OCI-LY3 (cell line): ENCODE measurements around the gene LIPE.

Experiments
- H2AFZ ChIP-seq: fragments of 200-600, 300-600 bp; shearing (Covaris generic); 2 replicates; pipeline ENCODE4 v1.6.0; 2014; ENCODE audit warnings: antibody characterized with exemption, low read depth, low read length
- H3K27ac ChIP-seq: fragments of 200-600, 300-600 bp; sonication (generic); 2 replicates; pipeline ENCODE4 v1.5.1; 2014; ENCODE audit warnings: mild to moderate bottlenecking, low read length, moderate library complexity, mixed read lengths
- H3K27me3 ChIP-seq: fragments of 200-600, 300-600 bp; sonication (generic); 2 replicates; pipeline ENCODE4 v1.6.1; 2014; ENCODE audit warnings: low read depth, low read length, mixed read lengths
- H3K36me3 ChIP-seq: fragments of 200-600, 300-600 bp; sonication (generic); replicated peaks from 2 replicates; pipeline ENCODE3; 2014; ENCODE audit warnings: low read depth, low read length, mixed read lengths
- H3K4me1 ChIP-seq: fragments of 300-600, 200-600 bp; sonication (generic); 2 replicates; pipeline ENCODE4 v1.6.1; 2014; ENCODE audit warnings: low read length, mixed read lengths
- H3K4me2 ChIP-seq: fragments of 200-600, 300-600 bp; sonication (generic); 2 replicates; pipeline ENCODE4 v1.6.1; 2014; ENCODE audit warnings: low read length, mixed read lengths
- H3K4me3 ChIP-seq: fragments of 300-600, 200-600 bp; sonication (generic); 2 replicates; pipeline ENCODE4 v1.5.1; 2014; ENCODE audit warnings: antibody characterized with exemption, mild to moderate bottlenecking, low read length, moderate library complexity
- H3K79me2 ChIP-seq: fragments of 300-600, 200-600 bp; shearing (Covaris generic); 2 replicates; pipeline ENCODE4 v1.6.1; 2014; ENCODE audit warnings: mild to moderate bottlenecking, low read length, mixed read lengths
- H3K9ac ChIP-seq: fragments of 300-600, 200-600 bp; shearing (Covaris generic); 2 replicates; pipeline ENCODE4 v1.6.0; 2014; ENCODE audit warnings: mild to moderate bottlenecking, low read length, moderate library complexity
- H3K9me3 ChIP-seq: fragments of 200-600, 300-600 bp; shearing (Covaris generic); 2 replicates; pipeline ENCODE4 v1.6.1; 2014; ENCODE audit warnings: low read length, mixed read lengths; ENCODE audit not compliant: insufficient read depth
- H4K20me1 ChIP-seq: fragments of 200-600, 300-600 bp; sonication (generic); 2 replicates; pipeline ENCODE4 v1.6.1; 2016; ENCODE audit warnings: low read length, mixed read lengths; ENCODE audit not compliant: insufficient read depth
- EZH2phosphoT487 ChIP-seq: fragments of 200-600 bp; shearing (Covaris generic); IDR thresholded peaks from 2 replicates; pipeline ENCODE4 v1.6.1; 2018; ENCODE audit warnings: antibody characterized with exemption, mixed run types, low read depth
- TF ChIP-seq, protein P1 (sequence below): fragments of 200-600, 300-600 bp; sonication (generic); IDR thresholded peaks from 2 replicates; pipeline ENCODE4 v1.5.1; 2014; ENCODE audit warnings: antibody characterized with exemption, low read length, low read depth

LIPE gene

DNA sequence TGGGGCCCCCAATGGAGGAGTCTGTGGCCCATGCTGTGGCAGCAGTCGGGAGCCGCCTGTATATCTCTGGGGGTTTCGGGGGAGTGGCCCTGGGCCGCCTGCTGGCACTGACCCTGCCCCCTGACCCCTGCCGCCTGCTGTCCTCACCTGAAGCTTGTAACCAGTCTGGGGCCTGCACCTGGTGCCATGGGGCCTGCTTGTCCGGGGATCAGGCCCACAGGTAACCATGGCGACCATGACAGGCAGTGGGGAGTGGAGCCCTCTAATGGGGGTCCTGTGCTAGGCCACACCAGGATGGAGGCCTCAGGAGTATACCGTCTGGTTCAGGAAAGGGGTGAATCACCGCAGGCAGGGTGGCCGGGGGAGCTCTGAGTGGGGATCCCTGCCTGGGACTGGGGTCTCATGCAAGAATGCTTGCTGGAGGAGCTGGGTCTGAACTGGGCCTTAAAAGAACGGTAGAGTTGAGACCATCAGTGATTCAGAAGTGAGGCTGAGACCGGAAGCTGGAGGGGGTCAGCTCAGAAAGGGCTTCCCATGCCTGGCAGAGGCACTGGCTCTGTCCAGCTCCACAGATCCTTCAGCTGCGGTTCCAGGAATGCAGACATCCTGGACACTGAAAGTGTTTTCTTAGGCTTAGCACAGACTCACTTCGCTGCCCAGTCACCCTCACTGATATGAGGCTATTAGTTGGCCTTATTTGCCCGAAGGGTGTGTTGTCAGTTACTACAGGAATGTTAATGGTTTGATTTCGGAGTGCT is 66.2 kb downstream of the LIPE start:
- H3K9me3 ChIP-seq, result 0 out of 2 replicates have a peak, but pooled peaks cover 8% of the 10 kb centered on the region
- H3K79me2 ChIP-seq, result no peaks in the 10 kb centered on the region
- no peak overlapping the region for H2AFZ ChIP-seq
- H3K27ac ChIP-seq, result no peak overlapping the region
- H4K20me1 ChIP-seq, result no peaks in the 10 kb centered on the region
- H3K9ac ChIP-seq, result no peak overlapping the region
- no peak overlapping the region for H3K4me3 ChIP-seq
- TF ChIP-seq, protein P1, sequence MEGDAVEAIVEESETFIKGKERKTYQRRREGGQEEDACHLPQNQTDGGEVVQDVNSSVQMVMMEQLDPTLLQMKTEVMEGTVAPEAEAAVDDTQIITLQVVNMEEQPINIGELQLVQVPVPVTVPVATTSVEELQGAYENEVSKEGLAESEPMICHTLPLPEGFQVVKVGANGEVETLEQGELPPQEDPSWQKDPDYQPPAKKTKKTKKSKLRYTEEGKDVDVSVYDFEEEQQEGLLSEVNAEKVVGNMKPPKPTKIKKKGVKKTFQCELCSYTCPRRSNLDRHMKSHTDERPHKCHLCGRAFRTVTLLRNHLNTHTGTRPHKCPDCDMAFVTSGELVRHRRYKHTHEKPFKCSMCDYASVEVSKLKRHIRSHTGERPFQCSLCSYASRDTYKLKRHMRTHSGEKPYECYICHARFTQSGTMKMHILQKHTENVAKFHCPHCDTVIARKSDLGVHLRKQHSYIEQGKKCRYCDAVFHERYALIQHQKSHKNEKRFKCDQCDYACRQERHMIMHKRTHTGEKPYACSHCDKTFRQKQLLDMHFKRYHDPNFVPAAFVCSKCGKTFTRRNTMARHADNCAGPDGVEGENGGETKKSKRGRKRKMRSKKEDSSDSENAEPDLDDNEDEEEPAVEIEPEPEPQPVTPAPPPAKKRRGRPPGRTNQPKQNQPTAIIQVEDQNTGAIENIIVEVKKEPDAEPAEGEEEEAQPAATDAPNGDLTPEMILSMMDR, result no peak
- no peak for TF ChIP-seq EZH2phosphoT487
- H3K27me3 ChIP-seq, result no peaks in the 10 kb centered on the region
- H3K4me1 ChIP-seq, result peaks cover 19% of the 10 kb centered on the region
- no peak overlapping the region for H3K4me2 ChIP-seq
- H3K36me3 ChIP-seq, result peaks cover 24% of the 10 kb centered on the region

DNA sequence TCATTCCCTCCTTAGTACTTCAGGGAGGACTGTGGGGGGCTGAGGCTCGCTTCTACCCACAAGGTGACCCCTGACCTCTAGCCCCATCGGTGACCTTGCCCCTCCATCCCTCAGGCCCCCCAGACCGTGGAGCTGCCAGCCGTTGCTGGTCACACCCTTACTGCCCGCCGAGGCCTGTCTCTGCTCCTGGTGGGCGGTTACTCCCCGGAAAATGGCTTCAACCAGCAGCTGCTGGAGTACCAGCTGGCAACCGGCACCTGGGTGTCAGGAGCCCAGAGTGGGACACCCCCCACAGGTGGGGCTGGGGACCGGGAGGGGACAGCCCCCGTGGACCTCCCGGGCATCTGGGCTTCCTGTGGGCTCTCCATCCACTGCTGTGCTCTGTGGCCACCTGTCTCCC is 69.9 kb downstream of the LIPE start:
- Histone ChIP-seq H3K9ac (no peak overlapping the region), H3K4me2 (no peak overlapping the region), H3K4me3 (no peak overlapping the region), H3K27me3 (no peaks in the 10 kb centered on the region), H4K20me1 (peaks cover 2% of the 10 kb centered on the region; the same call in 1 of the 2 replicates), H3K36me3 (peaks cover 7% of the 10 kb centered on the region), H3K4me1 (peaks cover 5% of the 10 kb centered on the region; the same call in 1 of the 2 replicates), H3K27ac (no peak overlapping the region), H3K9me3 (no peaks in the 10 kb centered on the region), H3K79me2 (no peaks in the 10 kb centered on the region), H2AFZ (no peak overlapping the region)
- TF ChIP-seq EZH2phosphoT487, result no peak
- TF ChIP-seq, protein P1, result no peak

GRCh38 chr19:42356686-42357085 is 70.5 kb downstream of the LIPE start:
- Histone ChIP-seq H3K4me2 (no peak overlapping the region), H3K27me3 (no peaks in the 10 kb centered on the region), H4K20me1 (peaks cover 3% of the 10 kb centered on the region; the same call in 1 of the 2 replicates), H3K9me3 (no peaks in the 10 kb centered on the region), H3K4me1 (peaks cover 5% of the 10 kb centered on the region; the same call in 1 of the 2 replicates), H3K9ac (no peak overlapping the region), H3K4me3 (no peak overlapping the region), H2AFZ (no peak overlapping the region), H3K36me3 (peaks cover 7% of the 10 kb centered on the region), H3K79me2 (no peaks in the 10 kb centered on the region), H3K27ac (no peak overlapping the region)
- TF ChIP-seq, protein P1, result no peak
- TF ChIP-seq EZH2phosphoT487, result no peak

GRCh38 chr19:42355896-42356295 is 71.3 kb downstream of the LIPE start:
- Histone ChIP-seq H3K27me3 (no peaks in the 10 kb centered on the region), H3K79me2 (no peaks in the 10 kb centered on the region), H3K4me2 (no peak overlapping the region), H3K36me3 (peaks cover 7% of the 10 kb centered on the region), H2AFZ (no peak overlapping the region), H3K9me3 (no peaks in the 10 kb centered on the region), H3K9ac (no peak overlapping the region), H3K4me3 (no peak overlapping the region), H4K20me1 (peaks cover 3% of the 10 kb centered on the region; the same call in 1 of the 2 replicates), H3K27ac (no peak overlapping the region), H3K4me1 (peaks cover 5% of the 10 kb centered on the region; the same call in 1 of the 2 replicates)
- TF ChIP-seq, protein P1, result no peak
- no peak for TF ChIP-seq EZH2phosphoT487
